ENCODE data around the gene IFIT1B.
A peak's percentile ranks its signal among the peaks of the same experiment; 100 is the strongest.

IFIT1B gene

GRCh38 chr10:89350631-89351315 lies 27.1 kb upstream of the IFIT1B start:
- DNase-seq: peak; percentile 20

GRCh38 chr10:89351412-89351779 lies 26.5 kb upstream of the IFIT1B start:
- no peak for DNase-seq

- no peak for DNase-seq
These were observed 25.9 kb upstream of the IFIT1B start for GRCh38 chr10:89351780-89352597.

- DNase-seq: no peak
These were observed 25.1 kb upstream of the IFIT1B start for GRCh38 chr10:89352802-89353201.

- DNase-seq: peak; percentile 62
These were observed 22.4 kb upstream of the IFIT1B start for GRCh38 chr10:89355394-89355931.

- no peak for DNase-seq
These were observed 20.8 kb upstream of the IFIT1B start for GRCh38 chr10:89357096-89357495.

GRCh38 chr10:89357975-89358374 lies 19.9 kb upstream of the IFIT1B start:
- DNase-seq: no peak

- DNase-seq: no peak
These were observed 17.7 kb upstream of the IFIT1B start for GRCh38 chr10:89360157-89360556.

GRCh38 chr10:89362929-89363328 lies 14.9 kb upstream of the IFIT1B start:
- no peak for DNase-seq

GRCh38 chr10:89363729-89364442 lies 14.0 kb upstream of the IFIT1B start:
- no peak for DNase-seq

GRCh38 chr10:89364531-89364930 lies 13.3 kb upstream of the IFIT1B start:
- peak; percentile 11 for DNase-seq

GRCh38 chr10:89367529-89367928 lies 10.3 kb upstream of the IFIT1B start:
- DNase-seq: no peak

- no peak for DNase-seq
These were observed 9.7 kb upstream of the IFIT1B start for GRCh38 chr10:89368129-89368528.

GRCh38 chr10:89369156-89370105 lies 8.4 kb upstream of the IFIT1B start:
- DNase-seq: peak; percentile 59

GRCh38 chr10:89371079-89371478 lies 6.8 kb upstream of the IFIT1B start:
- no peak for DNase-seq

GRCh38 chr10:89371987-89372386 lies 5.9 kb upstream of the IFIT1B start:
- DNase-seq: no peak

- peak; percentile 32 for DNase-seq
These were observed 3.7 kb upstream of the IFIT1B start for GRCh38 chr10:89373916-89374711.

GRCh38 chr10:89374713-89375141 lies 3.1 kb upstream of the IFIT1B start:
- no peak for DNase-seq

- DNase-seq: no peak
These were observed 1.2 kb downstream of the IFIT1B start for GRCh38 chr10:89379103-89379502.

- no peak for DNase-seq
These were observed 4.9 kb downstream of the IFIT1B start for GRCh38 chr10:89382757-89383156.
